ENCODE results near the gene CSF1R. TPM values are rescaled to one million over a fixed set of nuclear protein-coding genes. Genes with fewer than 3 reads are reported as not detected.

CSF1R gene
- total RNA-seq, 4 donors from 2014 or later = 24.9 to 51.7 (median 31.5) TPM

GRCh38 chr5:150038547-150038946 is 47.8 kb downstream of the CSF1R start:
- Histone ChIP-seq H3K9me3 (no peaks in the 10 kb centered on the region), H3K36me3 (peaks cover 59 to 100% (median 91%) of the 10 kb centered on the region in 4 donors), H3K27ac (replicated peaks in 1 of 4) (no peak overlapping the region), H3K4me3 (no peak overlapping the region), H3K4me1 (peaks cover 0 to 10% (median 1%) of the 10 kb centered on the region in 4 donors), H3K27me3 (no peaks in the 10 kb centered on the region)
- 81% methylated on average over 2 of the region's 2 CpGs for WGBS
- no peak for DNase-seq (ENCODE audit: extremely low spot score)
- intact Hi-C loops (cut with DNase I) = no loop called here
- TF ChIP-seq CTCF (IDR thresholded peaks at IDR 0.05) = no peak
- TF ChIP-seq EP300 (IDR thresholded peaks at IDR 0.05) = no peak
- no peak for TF ChIP-seq POLR2AphosphoS5 (IDR thresholded peaks at IDR 0.05)

GRCh38 chr5:150036513-150036912 is 49.8 kb downstream of the CSF1R start:
- intact Hi-C loops (cut with DNase I) = no loop called here
- DNase-seq (ENCODE audit: extremely low spot score) = no peak
- peaks cover 67 to 100% (median 92%) of the 10 kb centered on the region in 4 donors for H3K36me3 ChIP-seq

GRCh38 chr5:150035139-150035895 is 51.0 kb downstream of the CSF1R start:
- Histone ChIP-seq H3K36me3 (peaks cover 68 to 100% (median 92%) of the 10 kb centered on the region in 4 donors), H3K27me3 (no peaks in the 10 kb centered on the region), H3K27ac (replicated peaks in 1 of 4) (no peak overlapping the region), H3K9me3 (no peaks in the 10 kb centered on the region), H3K4me3 (no peak overlapping the region), H3K4me1 (peaks cover 0 to 5% (median 2%) of the 10 kb centered on the region in 4 donors)
- no peak for DNase-seq (ENCODE audit: extremely low spot score)
- TF ChIP-seq CTCF (IDR thresholded peaks at IDR 0.05) (no peak), POLR2A (IDR thresholded peaks at IDR 0.05; ENCODE audit: low read depth) (no peak), POLR2AphosphoS5 (IDR thresholded peaks at IDR 0.05) (no peak), EP300 (IDR thresholded peaks at IDR 0.05) (no peak)
- intact Hi-C loops (cut with DNase I) = no loop called here
- WGBS = 83% methylated on average over 7 of the region's 7 CpGs

More at GRCh38 chr5:150036513-150036912, 49.8 kb downstream of the CSF1R start:
- Histone ChIP-seq H3K27ac (replicated peaks in 1 of 4) (no peak overlapping the region), H3K4me3 (no peak overlapping the region), H3K9me3 (no peaks in the 10 kb centered on the region), H3K27me3 (no peaks in the 10 kb centered on the region), H3K4me1 (peaks cover 0 to 5% (median 0%) of the 10 kb centered on the region in 4 donors)
- 88% methylated on average over 9 of the region's 9 CpGs for WGBS
- TF ChIP-seq EP300 (IDR thresholded peaks at IDR 0.05) (no peak), POLR2AphosphoS5 (IDR thresholded peaks at IDR 0.05) (no peak), POLR2A (IDR thresholded peaks at IDR 0.05; ENCODE audit: low read depth) (no peak), CTCF (IDR thresholded peaks at IDR 0.05) (no peak)

GRCh38 chr5:150034662-150035061 is 51.7 kb downstream of the CSF1R start:
- intact Hi-C loops (cut with DNase I) = no loop called here
- WGBS = 79% methylated on average over 4 of the region's 4 CpGs
- H3K36me3 ChIP-seq = peaks cover 66 to 100% (median 92%) of the 10 kb centered on the region in 4 donors
- TF ChIP-seq POLR2A (IDR thresholded peaks at IDR 0.05; ENCODE audit: low read depth) (no peak), EP300 (IDR thresholded peaks at IDR 0.05) (no peak), POLR2AphosphoS5 (IDR thresholded peaks at IDR 0.05) (no peak), CTCF (IDR thresholded peaks at IDR 0.05) (no peak)
- no peak overlapping the region for H3K4me3 ChIP-seq
- H3K27ac ChIP-seq (replicated peaks in 1 of 4) = no peak overlapping the region
- peaks cover 0 to 5% (median 3%) of the 10 kb centered on the region in 4 donors for H3K4me1 ChIP-seq
- H3K9me3 ChIP-seq = no peaks in the 10 kb centered on the region
- no peak for DNase-seq (ENCODE audit: extremely low spot score)
- no peaks in the 10 kb centered on the region for H3K27me3 ChIP-seq

Measured in esophagus muscularis mucosa (tissue), 4 donors.